ENCODE data around the gene ATF7IP.

The ATF7IP gene

GRCh38 chr12:14430394-14430986 is 65.0 kb downstream of the ATF7IP start:
- H3K4me3 ChIP-seq (ENCODE audit: control insufficient read depth, low read depth, low read length) = no peak overlapping the region
- TF ChIP-seq CTCF (conservative IDR thresholded peaks at IDR 0.05; ENCODE audit: control insufficient read depth, insufficient read depth, low read depth, low read length) = no peak
- no peak for DNase-seq (ENCODE audit: low read depth)

- DNase-seq (ENCODE audit: low read depth) = no peak
- TF ChIP-seq CTCF (conservative IDR thresholded peaks at IDR 0.05; ENCODE audit: control insufficient read depth, insufficient read depth, low read depth, low read length) = no peak
- H3K4me3 ChIP-seq (ENCODE audit: control insufficient read depth, low read depth, low read length) = no peak overlapping the region
Observed at GRCh38 chr12:14431975-14432374, 66.5 kb downstream of the ATF7IP start.

- no peak for TF ChIP-seq CTCF (conservative IDR thresholded peaks at IDR 0.05; ENCODE audit: control insufficient read depth, insufficient read depth, low read depth, low read length)
- no peak overlapping the region for H3K4me3 ChIP-seq (ENCODE audit: control insufficient read depth, low read depth, low read length)
- DNase-seq (ENCODE audit: low read depth) = no peak
Observed at GRCh38 chr12:14435627-14436026, 70.1 kb downstream of the ATF7IP start.

GRCh38 chr12:14442221-14442881 is 76.9 kb downstream of the ATF7IP start:
- no peak for TF ChIP-seq CTCF (conservative IDR thresholded peaks at IDR 0.05; ENCODE audit: control insufficient read depth, insufficient read depth, low read depth, low read length)
- no peak overlapping the region for H3K4me3 ChIP-seq (ENCODE audit: control insufficient read depth, low read depth, low read length)
- peak; percentile 29 for DNase-seq (ENCODE audit: low read depth)

- DNase-seq (ENCODE audit: low read depth) = peak; percentile 58
- TF ChIP-seq CTCF (conservative IDR thresholded peaks at IDR 0.05; ENCODE audit: control insufficient read depth, insufficient read depth, low read depth, low read length) = no peak
- H3K4me3 ChIP-seq (ENCODE audit: control insufficient read depth, low read depth, low read length) = no peak overlapping the region
Observed at GRCh38 chr12:14443531-14443930, 78.0 kb downstream of the ATF7IP start.

GRCh38 chr12:14450479-14450878 is 85.0 kb downstream of the ATF7IP start:
- no peak for DNase-seq (ENCODE audit: low read depth)
- no peak for TF ChIP-seq CTCF (conservative IDR thresholded peaks at IDR 0.05; ENCODE audit: control insufficient read depth, insufficient read depth, low read depth, low read length)
- H3K4me3 ChIP-seq (ENCODE audit: control insufficient read depth, low read depth, low read length) = no peak overlapping the region
